ENCODE data around the gene FAM240A.

Gene FAM240A

GRCh38 chr3:46627078-46627477 lies 14.8 kb downstream of the FAM240A start:
- TF ChIP-seq CTCF (IDR thresholded peaks at IDR 0.05; ENCODE audit: low read depth, low read length, missing control alignments), result no peak
- DNase-seq (ENCODE audit: low read depth), result no peak
- H3K4me3 ChIP-seq (ENCODE audit: low read depth, low read length), result no peak overlapping the region

GRCh38 chr3:46628901-46629369 lies 16.6 kb downstream of the FAM240A start:
- TF ChIP-seq CTCF (IDR thresholded peaks at IDR 0.05; ENCODE audit: low read depth, low read length, missing control alignments), result no peak
- DNase-seq (ENCODE audit: low read depth), result no peak
- no peak overlapping the region for H3K4me3 ChIP-seq (ENCODE audit: low read depth, low read length)

- TF ChIP-seq CTCF (IDR thresholded peaks at IDR 0.05; ENCODE audit: low read depth, low read length, missing control alignments), result peak; percentile 100
- no peak overlapping the region for H3K4me3 ChIP-seq (ENCODE audit: low read depth, low read length)
- DNase-seq (ENCODE audit: low read depth), result peak; percentile 16
Observed at GRCh38 chr3:46629551-46630517, 17.5 kb downstream of the FAM240A start.

GRCh38 chr3:46632792-46633191 lies 20.5 kb downstream of the FAM240A start:
- DNase-seq (ENCODE audit: low read depth), result no peak
- H3K4me3 ChIP-seq (ENCODE audit: low read depth, low read length), result no peak overlapping the region
- TF ChIP-seq CTCF (IDR thresholded peaks at IDR 0.05; ENCODE audit: low read depth, low read length, missing control alignments), result no peak

- no peak for TF ChIP-seq CTCF (IDR thresholded peaks at IDR 0.05; ENCODE audit: low read depth, low read length, missing control alignments)
- no peak overlapping the region for H3K4me3 ChIP-seq (ENCODE audit: low read depth, low read length)
- DNase-seq (ENCODE audit: low read depth), result no peak
Observed at GRCh38 chr3:46634856-46635255, 22.5 kb downstream of the FAM240A start.

- no peak for DNase-seq (ENCODE audit: low read depth)
- TF ChIP-seq CTCF (IDR thresholded peaks at IDR 0.05; ENCODE audit: low read depth, low read length, missing control alignments), result no peak
- H3K4me3 ChIP-seq (ENCODE audit: low read depth, low read length), result no peak overlapping the region
Observed at GRCh38 chr3:46639221-46639620, 26.9 kb downstream of the FAM240A start.

Measured in GM12864 (cell line).